CD4-positive, alpha-beta T cell (primary cell): ENCODE measurements around the gene THOC5. TPM values are rescaled to one million over a fixed set of nuclear protein-coding genes. Genes with fewer than 3 reads are reported as not detected.

Experiments
- ATAC-seq: fragments of 200-7000 bp; cut with Tn5 transposase; one replicate; pipeline ENCODE4 v1.10.0; 2022; ENCODE audit warnings: mild to moderate bottlenecking; ENCODE audit not compliant: poor library complexity
- CTCF ChIA-PET: fragments of 350-600 bp; sonication (Branson Sonifier 250); formaldehyde crosslinking; loops from one replicate; lab custom pipeline; 2021; ENCODE audit warnings: antibody characterized with exemption, inconsistent platforms; lab: Charles Lee
- POLR2A ChIA-PET: fragments of 350-600 bp; sonication (Branson Sonifier 250); formaldehyde crosslinking; loops from one replicate; lab custom pipeline; 2021; ENCODE audit warnings: antibody characterized with exemption, inconsistent platforms; lab: Charles Lee
- DNase-seq, 14 experiments: peaks; one replicate each; pipeline ENCODE4 v3.0.0-alpha.2; 2013 to 2020; ENCODE audit warnings: mixed read lengths in 2 of 14
- H3K27ac ChIP-seq, 2 donors: one replicate each; pipeline versions ENCODE4 v1.5.1 to v1.7.0; 2013; ENCODE audit warnings: low read length in 2 of 2, low read depth in 1 of 2, mild to moderate bottlenecking in 1 of 2
- H3K27me3 ChIP-seq, 2 experiments: 1 replicate in 1 of 2; 2 replicates in 1 of 2; pipeline versions ENCODE4 v1.6.1 to v1.7.0; 2013; ENCODE audit warnings: low read length in 2 of 2, control low read depth in 1 of 2, mild to moderate bottlenecking in 1 of 2, moderate library complexity in 1 of 2; ENCODE audit not compliant: insufficient read depth in 2 of 2, control insufficient read depth in 1 of 2
- H3K36me3 ChIP-seq: one replicate; pipeline ENCODE4 v1.6.1; 2013; ENCODE audit warnings: low read length, control low read depth; ENCODE audit not compliant: insufficient read depth
- H3K4me1 ChIP-seq: one replicate; pipeline ENCODE4 v1.6.1; 2013; ENCODE audit warnings: low read length, control low read depth; ENCODE audit not compliant: insufficient read depth
- H3K4me3 ChIP-seq: one replicate; pipeline ENCODE4 v1.5.1; 2013; ENCODE audit warnings: mild to moderate bottlenecking, low read length, moderate library complexity
- H3K9me3 ChIP-seq, 2 experiments: 1 replicate in 1 of 2; 2 replicates in 1 of 2; pipeline versions ENCODE4 v1.6.1 to v1.7.0; 2013; ENCODE audit warnings: low read length in 2 of 2, mild to moderate bottlenecking in 2 of 2, control low read depth in 1 of 2, moderate library complexity in 1 of 2; ENCODE audit not compliant: control insufficient read depth in 1 of 2, insufficient read depth in 1 of 2
- H3K27ac Mint-ChIP-seq: one replicate; pipeline ENCODE4 v1.8.0; 2020; ENCODE audit warnings: mixed read lengths
- H3K27me3 Mint-ChIP-seq: one replicate; pipeline ENCODE4 v1.8.0; 2021; ENCODE audit warnings: mixed read lengths
- H3K36me3 Mint-ChIP-seq: one replicate; pipeline ENCODE4 v1.8.0; 2021; ENCODE audit warnings: low read depth, mixed read lengths
- H3K4me1 Mint-ChIP-seq: one replicate; pipeline ENCODE4 v1.8.0; 2021; ENCODE audit warnings: low read depth, mixed read lengths
- H3K4me3 Mint-ChIP-seq: one replicate; pipeline ENCODE4 v1.8.0; 2020; ENCODE audit warnings: mild to moderate bottlenecking, mixed read lengths
- H3K9me3 Mint-ChIP-seq: one replicate; pipeline ENCODE4 v1.8.0; 2020; ENCODE audit warnings: mixed read lengths
- CTCF ChIP-seq: fragments of 200-600 bp; IDR thresholded peaks from one replicate; pipeline ENCODE4 v1.8.0; 2022; ENCODE audit warnings: antibody characterized with exemption, mild to moderate bottlenecking
- intact Hi-C, 2 experiments: fragments of 100-400 bp; cut with DNase I in 1 of 2; cut with micrococcal nuclease in 1 of 2; formaldehyde crosslinking; loops; one replicate each; pipeline versions ENCODE4 v1.15.1 to v1.9.0; 2023 to 2025; cut with DNase I, micrococcal nuclease
- total RNA-seq, 174 experiments: library from RNA in 2 of 174; stranded (reverse) in 2 of 174; gene quantifications; one replicate each; pipeline ENCODE4 v1.2.3 and lab custom pipeline; 2021 to 2026

THOC5 gene
- total RNA-seq, 2 experiments from 2014 or later, result 27.1 to 32.9 TPM

GRCh38 chr22:29469755-29470154 is 83.8 kb downstream of the THOC5 start:
- no peak overlapping the region for H3K27ac ChIP-seq

GRCh38 chr22:29464581-29464980 is 89.0 kb downstream of the THOC5 start:
- no peak for TF ChIP-seq CTCF
- no peak overlapping the region for H3K27ac ChIP-seq
- no peak overlapping the region for H3K4me3 ChIP-seq
- CTCF ChIA-PET, result no interaction called here
- Mint-ChIP-seq H3K36me3 (no peaks in the 10 kb centered on the region), H3K27me3 (peaks cover 4% of the 10 kb centered on the region), H3K4me1 (peaks cover under 1% of the 10 kb centered on the region), H3K9me3 (no peaks in the 10 kb centered on the region), H3K27ac (no peak overlapping the region), H3K4me3 (no peak overlapping the region)
- no peaks in the 10 kb centered on the region for H3K9me3 ChIP-seq
- no peak for DNase-seq
- intact Hi-C loops, result no loop called here
- H3K4me1 ChIP-seq, result no peaks in the 10 kb centered on the region
- ATAC-seq, result no peak
- no peaks in the 10 kb centered on the region for H3K27me3 ChIP-seq
- H3K36me3 ChIP-seq, result no peaks in the 10 kb centered on the region
- POLR2A ChIA-PET, result no interaction called here

More at GRCh38 chr22:29469755-29470154, 83.8 kb downstream of the THOC5 start:
- Histone ChIP-seq H3K36me3 (no peaks in the 10 kb centered on the region), H3K4me1 (peaks cover 10% of the 10 kb centered on the region), H3K27me3 (peaks cover 0 to 4% of the 10 kb centered on the region in 2 experiments), H3K9me3 (peaks cover 0 to 7% of the 10 kb centered on the region in 2 experiments), H3K4me3 (peak overlapping the region; percentile 43)
- DNase-seq (no peak), ATAC-seq (no peak)
- Mint-ChIP-seq H3K4me3 (peak overlapping the region; percentile 77), H3K27ac (no peak overlapping the region), H3K27me3 (peaks cover 23% of the 10 kb centered on the region), H3K9me3 (no peaks in the 10 kb centered on the region), H3K4me1 (peaks cover 14% of the 10 kb centered on the region), H3K36me3 (no peaks in the 10 kb centered on the region)
- intact Hi-C loops, result loop anchor here (5.0 to 10.0 kb wide), 2 partner anchors 38 to 75 kb away; no protein-coding TSS in a partner anchor
- ChIA-PET CTCF (no interaction called here), POLR2A (interaction anchor here (1.3 kb wide), 1 partner anchor 84 kb away, joined by 8 read pairs; the partner anchor contains the start of gene THOC5)
- no peak for TF ChIP-seq CTCF

GRCh38 chr22:29463629-29464028 is 89.9 kb downstream of the THOC5 start:
- Histone ChIP-seq H3K27me3 (no peaks in the 10 kb centered on the region), H3K4me3 (no peak overlapping the region), H3K36me3 (no peaks in the 10 kb centered on the region), H3K27ac (no peak overlapping the region), H3K9me3 (no peaks in the 10 kb centered on the region), H3K4me1 (no peaks in the 10 kb centered on the region)
- no peak for TF ChIP-seq CTCF
- H3K4me1 Mint-ChIP-seq, result no peaks in the 10 kb centered on the region
- no peak for DNase-seq
- H3K27me3 Mint-ChIP-seq, result no peaks in the 10 kb centered on the region
- ChIA-PET CTCF (no interaction called here), POLR2A (no interaction called here)
- intact Hi-C loops, result no loop called here
- no peak overlapping the region for H3K4me3 Mint-ChIP-seq
- H3K9me3 Mint-ChIP-seq, result no peaks in the 10 kb centered on the region
- H3K36me3 Mint-ChIP-seq, result no peaks in the 10 kb centered on the region
- ATAC-seq, result no peak
- no peak overlapping the region for H3K27ac Mint-ChIP-seq
